Mesenchymal stem cell (in vitro differentiated cells and primary cell): ENCODE results near the gene SLC16A3.

Experiments
- DNase-seq: peaks from one replicate; pipeline ENCODE4 v3.0.0-alpha.2; 2013
- H2AFZ ChIP-seq: one replicate; pipeline ENCODE4 v1.6.1; 2013; ENCODE audit warnings: low read depth, mild to moderate bottlenecking, control low read depth, inconsistent platforms, low read length, moderate library complexity
- H2AK5ac ChIP-seq: 2 replicates; pipeline ENCODE4 v1.6.1; 2013; ENCODE audit warnings: low read length, moderate library complexity, mild to moderate bottlenecking, inconsistent platforms; ENCODE audit not compliant: severe bottlenecking
- H2BK120ac ChIP-seq: one replicate; pipeline ENCODE4 v1.6.1; 2013; ENCODE audit warnings: low read depth, mild to moderate bottlenecking, inconsistent platforms, low read length, moderate library complexity
- H2BK12ac ChIP-seq, 2 experiments: one replicate each; pipeline ENCODE4 v1.6.1; 2013; ENCODE audit warnings: inconsistent platforms in 2 of 2, low read length in 2 of 2, mild to moderate bottlenecking in 2 of 2, moderate library complexity in 2 of 2, control low read depth in 1 of 2
- H2BK15ac ChIP-seq: one replicate; pipeline ENCODE4 v1.6.1; 2013; ENCODE audit warnings: mild to moderate bottlenecking, low read depth, inconsistent platforms; ENCODE audit not compliant: poor library complexity, severe bottlenecking
- H2BK5ac ChIP-seq: 2 replicates; pipeline ENCODE4 v1.6.1; 2013; ENCODE audit warnings: low read depth, mild to moderate bottlenecking, low read length, control low read depth, inconsistent platforms; ENCODE audit not compliant: poor library complexity, severe bottlenecking
- H3K14ac ChIP-seq, 2 experiments: one replicate each; pipeline ENCODE4 v1.6.1; 2013; ENCODE audit warnings: inconsistent platforms in 2 of 2, low read length in 2 of 2, control low read depth in 1 of 2, mild to moderate bottlenecking in 1 of 2, moderate library complexity in 1 of 2
- H3K18ac ChIP-seq, 2 experiments: one replicate each; pipeline ENCODE4 v1.6.1; 2013; ENCODE audit warnings: inconsistent platforms in 2 of 2, low read length in 2 of 2, control low read depth in 1 of 2, low read depth in 1 of 2, mild to moderate bottlenecking in 1 of 2
- H3K23ac ChIP-seq, 2 experiments: one replicate each; pipeline ENCODE4 v1.6.1; 2013; ENCODE audit warnings: inconsistent platforms in 2 of 2, low read length in 2 of 2, mild to moderate bottlenecking in 2 of 2, moderate library complexity in 2 of 2, control low read depth in 1 of 2
- H3K27ac ChIP-seq: 2 replicates; pipeline ENCODE4 v1.5.1; 2013; ENCODE audit warnings: mild to moderate bottlenecking, moderate library complexity, low read length, control low read depth, inconsistent platforms; ENCODE audit not compliant: poor library complexity, severe bottlenecking
- H3K27me3 ChIP-seq, 2 experiments: 2 replicates each; pipeline versions ENCODE4 v1.6.1 to v1.7.0; 2013; ENCODE audit warnings: low read length in 2 of 2, mild to moderate bottlenecking in 2 of 2, moderate library complexity in 2 of 2, control low read depth in 1 of 2, inconsistent platforms in 1 of 2; ENCODE audit not compliant: control insufficient read depth in 1 of 2, insufficient read depth in 1 of 2
- H3K36me3 ChIP-seq, 2 experiments: 2 replicates each; pipeline versions ENCODE4 v1.6.1 to v1.7.0; 2013; ENCODE audit warnings: low read length in 2 of 2, control low read depth in 1 of 2, inconsistent platforms in 1 of 2, low read depth in 1 of 2, mild to moderate bottlenecking in 1 of 2; ENCODE audit not compliant: insufficient read depth in 2 of 2, control insufficient read depth in 1 of 2
- H3K4ac ChIP-seq, 2 experiments: one replicate each; pipeline ENCODE4 v1.6.1; 2013; ENCODE audit warnings: inconsistent platforms in 2 of 2, low read length in 2 of 2, mild to moderate bottlenecking in 2 of 2, moderate library complexity in 2 of 2, control low read depth in 1 of 2, low read depth in 1 of 2
- H3K4me1 ChIP-seq: 2 replicates; pipeline ENCODE4 v1.6.1; 2013; ENCODE audit warnings: low read depth, low read length, control low read depth; ENCODE audit not compliant: control insufficient read depth, insufficient read depth
- H3K4me2 ChIP-seq: 2 replicates; pipeline ENCODE4 v1.6.1; 2013; ENCODE audit warnings: low read length, mild to moderate bottlenecking, inconsistent platforms; ENCODE audit not compliant: poor library complexity, severe bottlenecking
- H3K4me3 ChIP-seq, 2 experiments: 2 replicates each; pipeline versions ENCODE4 v1.5.1 to v1.7.0; 2013; ENCODE audit warnings: low read length in 2 of 2, mild to moderate bottlenecking in 2 of 2, control low read depth in 1 of 2, low read depth in 1 of 2; ENCODE audit not compliant: insufficient read depth in 1 of 2
- H3K79me1 ChIP-seq: replicated peaks from 2 replicates; pipeline ENCODE4 v1.6.1; 2013; ENCODE audit warnings: mild to moderate bottlenecking, control low read depth, low read length, inconsistent platforms; ENCODE audit not compliant: poor library complexity, severe bottlenecking
- H3K9ac ChIP-seq: 2 replicates; pipeline ENCODE4 v1.7.0; 2013; ENCODE audit warnings: mild to moderate bottlenecking, low read length, moderate library complexity
- H3K9me3 ChIP-seq: 2 replicates; pipeline ENCODE4 v1.7.0; 2013; ENCODE audit warnings: mild to moderate bottlenecking, low read length; ENCODE audit not compliant: control insufficient read depth
- H4K8ac ChIP-seq: one replicate; pipeline ENCODE4 v1.6.1; 2013; ENCODE audit warnings: inconsistent platforms, mild to moderate bottlenecking, low read length, moderate library complexity
- H4K91ac ChIP-seq: one replicate; pipeline ENCODE4 v1.6.1; 2013; ENCODE audit warnings: mild to moderate bottlenecking, low read length, inconsistent platforms
- WGBS: methylation state at CpG from one replicate; pipeline ENCODE4 v1.1.7; 2013; ENCODE audit warnings: mixed read lengths; 5-methylcytosine and 5-hydroxymethylcytosine counted together

SLC16A3 gene

DNA sequence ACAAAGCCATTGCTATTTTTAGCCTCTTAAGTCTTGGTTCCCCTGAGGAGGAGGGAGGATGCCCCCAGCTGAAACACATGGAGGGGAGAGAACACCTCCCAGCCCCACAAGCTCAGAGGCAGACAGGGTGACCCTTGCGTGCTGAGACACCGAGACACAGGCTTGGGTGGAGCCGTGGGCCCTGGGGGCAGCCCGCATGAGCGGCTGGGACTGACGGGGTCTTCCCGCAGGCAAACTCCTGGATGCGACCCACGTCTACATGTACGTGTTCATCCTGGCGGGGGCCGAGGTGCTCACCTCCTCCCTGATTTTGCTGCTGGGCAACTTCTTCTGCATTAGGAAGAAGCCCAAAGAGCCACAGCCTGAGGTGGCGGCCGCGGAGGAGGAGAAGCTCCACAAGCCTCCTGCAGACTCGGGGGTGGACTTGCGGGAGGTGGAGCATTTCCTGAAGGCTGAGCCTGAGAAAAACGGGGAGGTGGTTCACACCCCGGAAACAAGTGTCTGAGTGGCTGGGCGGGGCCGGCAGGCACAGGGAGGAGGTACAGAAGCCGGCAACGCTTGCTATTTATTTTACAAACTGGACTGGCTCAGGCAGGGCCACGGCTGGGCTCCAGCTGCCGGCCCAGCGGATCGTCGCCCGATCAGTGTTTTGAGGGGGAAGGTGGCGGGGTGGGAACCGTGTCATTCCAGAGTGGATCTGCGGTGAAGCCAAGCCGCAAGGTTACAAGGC, 9.8 kb downstream of the SLC16A3 start:
- Histone ChIP-seq H3K9me3 (no peaks in the 10 kb centered on the region), H3K14ac (no peak overlapping the region), H3K4ac (no peak overlapping the region), H4K8ac (no peak overlapping the region), H2AFZ (no peak overlapping the region), H3K36me3 (peaks cover 46 to 89% of the 10 kb centered on the region in 2 experiments), H2BK15ac (no peak overlapping the region), H3K23ac (peak overlapping the region in 1 of 2 experiments; percentile 34), H3K4me1 (peaks cover 91% of the 10 kb centered on the region), H2BK5ac (no peak overlapping the region), H4K91ac (no peak overlapping the region), H3K27me3 (no peaks in the 10 kb centered on the region), H2AK5ac (peak overlapping the region; percentile 35), H3K18ac (peak overlapping the region in 1 of 2 experiments; percentile 19), H2BK120ac (no peak overlapping the region), H3K4me3 (no peak overlapping the region), H3K4me2 (no peak overlapping the region), H3K27ac (peak overlapping the region; percentile 7), H2BK12ac (no peak overlapping the region), H3K9ac (no peak overlapping the region), H3K79me1 (peaks cover 15% of the 10 kb centered on the region)
- no peak for DNase-seq
- WGBS: 83% methylated on average over 33 of the region's 33 CpGs

DNA sequence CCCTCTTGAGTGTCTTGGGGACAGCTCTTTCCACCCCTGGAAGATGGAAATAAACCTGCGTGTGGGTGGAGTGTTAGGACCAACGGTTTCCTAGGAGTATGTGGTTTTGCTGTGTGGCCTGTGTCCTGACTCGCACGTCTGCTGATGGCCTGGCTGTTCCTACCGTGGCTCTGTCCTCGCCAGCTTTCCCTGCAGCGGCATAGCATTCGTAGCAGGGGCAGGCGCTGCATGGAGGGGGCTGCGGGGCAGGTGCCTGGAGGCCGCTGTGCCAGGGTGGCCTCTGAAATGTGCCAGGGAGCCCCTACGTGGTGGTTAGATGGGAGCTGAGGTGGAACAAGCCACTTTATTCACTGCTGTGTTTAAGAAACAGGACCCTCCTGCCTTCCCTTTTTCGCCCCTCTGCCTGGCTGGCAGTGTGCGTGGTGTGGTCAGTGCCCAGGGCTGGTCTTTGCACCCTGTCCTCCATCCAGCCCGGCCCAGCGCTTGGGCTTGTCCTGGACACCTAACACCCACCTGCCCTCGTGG, 10.6 kb downstream of the SLC16A3 start:
- H4K91ac ChIP-seq: no peak overlapping the region
- H3K27me3 ChIP-seq: no peaks in the 10 kb centered on the region
- no peak overlapping the region for H3K9ac ChIP-seq
- H3K23ac ChIP-seq: peak overlapping the region in 1 of 2 experiments; percentile 40
- no peak overlapping the region for H3K27ac ChIP-seq
- H2BK12ac ChIP-seq: no peak overlapping the region
- no peak overlapping the region for H3K4me3 ChIP-seq
- no peak for DNase-seq
- peaks cover 85% of the 10 kb centered on the region for H3K4me1 ChIP-seq
- H3K18ac ChIP-seq: no peak overlapping the region
- no peak overlapping the region for H3K14ac ChIP-seq
- H2BK120ac ChIP-seq: no peak overlapping the region
- no peak overlapping the region for H2BK15ac ChIP-seq
- H2AK5ac ChIP-seq: no peak overlapping the region
- H3K4me2 ChIP-seq: no peak overlapping the region
- peak overlapping the region; percentile 22 for H4K8ac ChIP-seq
- no peaks in the 10 kb centered on the region for H3K9me3 ChIP-seq
- peaks cover 54 to 97% of the 10 kb centered on the region in 2 experiments for H3K36me3 ChIP-seq
- no peak overlapping the region for H2BK5ac ChIP-seq
- H2AFZ ChIP-seq: no peak overlapping the region
- 93% methylated on average over 17 of the region's 17 CpGs for WGBS
- peaks cover 15% of the 10 kb centered on the region for H3K79me1 ChIP-seq
- no peak overlapping the region for H3K4ac ChIP-seq

DNA sequence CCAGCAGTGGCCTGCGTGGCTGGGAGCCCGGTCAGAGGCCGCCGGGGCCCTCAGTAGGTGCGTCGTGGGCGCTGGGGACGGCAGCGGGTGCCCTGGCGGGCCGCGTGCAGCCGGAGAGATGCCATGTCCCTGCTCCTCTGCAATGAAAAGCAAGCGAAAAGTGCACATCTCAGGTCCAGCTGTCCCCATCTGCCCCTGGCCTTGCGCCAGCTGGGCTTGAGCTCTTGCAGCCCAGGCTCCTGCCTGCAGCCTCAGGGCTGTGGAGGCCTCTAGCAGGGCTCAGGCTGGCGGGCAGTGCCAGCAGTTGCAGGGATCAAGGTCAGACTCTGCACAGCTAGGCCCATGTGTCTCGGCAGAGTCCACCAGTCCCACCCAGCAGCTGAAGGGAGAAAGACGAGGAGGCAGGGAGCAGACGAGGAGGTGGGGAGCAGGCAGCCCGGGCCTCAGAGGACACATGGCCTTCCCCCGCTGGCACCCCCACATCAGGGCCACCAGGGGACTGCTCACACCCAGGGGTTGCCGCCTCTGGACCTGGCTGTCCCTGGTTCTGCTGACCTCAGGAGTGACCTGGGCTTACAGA, 11.2 kb downstream of the SLC16A3 start:
- Histone ChIP-seq H2AK5ac (no peak overlapping the region), H3K4me1 (peaks cover 79% of the 10 kb centered on the region), H3K27ac (peak overlapping the region; percentile 26), H3K79me1 (peaks cover 14% of the 10 kb centered on the region), H3K23ac (peak overlapping the region in 1 of 2 experiments; percentile 84), H2BK15ac (no peak overlapping the region), H2BK120ac (no peak overlapping the region), H3K9me3 (no peaks in the 10 kb centered on the region), H2AFZ (no peak overlapping the region), H3K4ac (no peak overlapping the region), H3K27me3 (no peaks in the 10 kb centered on the region), H2BK12ac (no peak overlapping the region), H3K4me3 (no peak overlapping the region), H3K4me2 (no peak overlapping the region), H2BK5ac (no peak overlapping the region), H4K91ac (no peak overlapping the region), H3K18ac (peak overlapping the region in 1 of 2 experiments; percentile 74), H4K8ac (no peak overlapping the region), H3K36me3 (peaks cover 60 to 97% of the 10 kb centered on the region in 2 experiments), H3K14ac (peak overlapping the region in 1 of 2 experiments; percentile 14), H3K9ac (peak overlapping the region; percentile 54)
- DNase-seq: no peak
- 90% methylated on average over 22 of the region's 22 CpGs for WGBS

DNA sequence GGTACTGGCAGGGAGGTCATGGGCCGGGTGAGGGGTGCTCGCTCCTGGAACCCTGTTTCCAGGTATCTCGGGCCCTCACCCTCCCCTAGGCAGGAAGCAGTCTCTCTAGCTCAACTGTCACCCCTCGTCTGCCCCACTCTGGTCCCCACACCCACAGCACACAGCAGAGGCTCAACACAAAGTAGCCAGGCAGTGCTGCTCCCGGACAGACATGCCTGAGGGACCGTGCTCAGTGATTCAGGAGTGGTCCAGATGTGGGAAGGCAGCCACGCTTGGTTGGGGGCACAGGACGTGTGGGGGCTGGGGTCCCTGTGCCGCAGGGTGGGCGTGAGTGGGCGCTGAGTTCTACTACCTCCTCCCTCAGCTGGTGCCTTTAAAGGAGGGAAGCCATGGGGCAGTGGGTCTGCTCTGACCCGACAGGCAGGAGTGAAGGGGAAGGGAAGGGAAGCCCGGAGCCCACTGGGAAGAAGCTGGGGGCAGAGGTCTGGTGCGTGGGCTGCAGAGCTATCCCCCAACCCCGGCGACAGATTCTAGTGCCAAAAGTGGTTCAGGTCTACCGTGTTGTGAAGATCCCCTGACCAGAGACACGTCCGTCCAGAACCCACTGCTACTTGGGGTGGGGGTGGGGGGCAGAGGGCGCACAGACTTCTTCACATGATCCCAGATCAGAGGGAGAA, 11.8 kb downstream of the SLC16A3 start:
- Histone ChIP-seq H3K18ac (peak overlapping the region in 1 of 2 experiments; percentile 74), H3K27ac (peak overlapping the region; percentile 60), H3K27me3 (no peaks in the 10 kb centered on the region), H3K14ac (peak overlapping the region in 1 of 2 experiments; percentile 14), H2BK5ac (no peak overlapping the region), H2BK120ac (no peak overlapping the region), H2BK12ac (peak overlapping the region in 1 of 2 experiments; percentile 55), H3K79me1 (peaks cover 15% of the 10 kb centered on the region), H3K4ac (peak overlapping the region in 1 of 2 experiments; percentile 41), H2AFZ (no peak overlapping the region), H3K4me3 (no peak overlapping the region), H4K91ac (peak overlapping the region; percentile 2), H3K9ac (peak overlapping the region; percentile 54), H3K36me3 (peaks cover 66 to 99% of the 10 kb centered on the region in 2 experiments), H2AK5ac (peak overlapping the region; percentile 30), H4K8ac (no peak overlapping the region), H3K4me2 (no peak overlapping the region), H2BK15ac (no peak overlapping the region), H3K23ac (peak overlapping the region in 1 of 2 experiments; percentile 54), H3K9me3 (no peaks in the 10 kb centered on the region), H3K4me1 (peaks cover 76% of the 10 kb centered on the region)
- 84% methylated on average over 17 of the region's 20 CpGs for WGBS
- no peak for DNase-seq
